Neuronal stem cell (in vitro differentiated cells): ENCODE measurements around the gene ATAD3B.
"Not testable (repeated sequence)": the region's sequence is repeated elsewhere in the genome, so short reads cannot be mapped to it uniquely, and the experiment has no call there.

Experiments
- DNase-seq: peaks from one replicate; pipeline ENCODE4 v3.0.0-alpha.2; 2013; ENCODE audit warnings: low spot score
- H2AFZ ChIP-seq: one replicate; pipeline ENCODE4 v1.6.1; 2013; ENCODE audit warnings: mild to moderate bottlenecking, low read length, inconsistent platforms
- H2AK5ac ChIP-seq: 2 replicates; pipeline ENCODE4 v1.6.1; 2013; ENCODE audit warnings: low read depth, mild to moderate bottlenecking, inconsistent platforms, low read length, moderate library complexity, mixed read lengths
- H2BK120ac ChIP-seq: 2 replicates; pipeline ENCODE4 v1.6.1; 2013; ENCODE audit warnings: low read depth, mild to moderate bottlenecking, inconsistent platforms, low read length, moderate library complexity, mixed read lengths
- H2BK12ac ChIP-seq: one replicate; pipeline ENCODE4 v1.6.1; 2013; ENCODE audit warnings: low read length, inconsistent platforms
- H2BK15ac ChIP-seq: 2 replicates; pipeline ENCODE4 v1.6.1; 2013; ENCODE audit warnings: mild to moderate bottlenecking, low read length, inconsistent platforms, mixed read lengths
- H2BK5ac ChIP-seq: one replicate; pipeline ENCODE4 v1.6.1; 2013; ENCODE audit warnings: inconsistent platforms, mild to moderate bottlenecking, low read length, moderate library complexity
- H3K14ac ChIP-seq: one replicate; pipeline ENCODE4 v1.6.1; 2013; ENCODE audit warnings: low read length, inconsistent platforms
- H3K18ac ChIP-seq: 2 replicates; pipeline ENCODE4 v1.6.1; 2013; ENCODE audit warnings: low read length, inconsistent platforms
- H3K23ac ChIP-seq: 2 replicates; pipeline ENCODE4 v1.6.1; 2013; ENCODE audit warnings: low read depth, mild to moderate bottlenecking, mixed read lengths, low read length, inconsistent platforms; ENCODE audit not compliant: poor library complexity
- H3K27ac ChIP-seq: replicated peaks from 3 replicates; pipeline ENCODE4 v1.5.1; 2013; ENCODE audit warnings: low read length, inconsistent platforms
- H3K27me3 ChIP-seq, 3 experiments: 2 replicates each; pipeline ENCODE4 v1.6.1; 2013; ENCODE audit warnings: low read length in 3 of 3, mild to moderate bottlenecking in 2 of 3, inconsistent platforms in 1 of 3, low read depth in 1 of 3, mixed read lengths in 1 of 3, moderate library complexity in 1 of 3; ENCODE audit not compliant: control insufficient read depth in 3 of 3, insufficient read depth in 3 of 3
- H3K36me3 ChIP-seq, 2 donors: replicated peaks in 1 of 2; 2 replicates each; pipeline ENCODE4 v1.6.1; 2013; ENCODE audit warnings: low read length in 2 of 2; ENCODE audit not compliant: control insufficient read depth in 2 of 2, insufficient read depth in 2 of 2
- H3K4ac ChIP-seq: 2 replicates; pipeline ENCODE4 v1.6.1; 2013; ENCODE audit warnings: inconsistent platforms, mild to moderate bottlenecking, low read length, moderate library complexity
- H3K4me1 ChIP-seq, 2 donors: 1 replicate in 1 of 2; 2 replicates in 1 of 2; pipeline ENCODE4 v1.6.1; 2013; ENCODE audit warnings: low read length in 2 of 2, low read depth in 1 of 2; ENCODE audit not compliant: control insufficient read depth in 2 of 2, insufficient read depth in 1 of 2
- H3K4me2 ChIP-seq: one replicate; pipeline ENCODE4 v1.6.1; 2013; ENCODE audit warnings: mild to moderate bottlenecking, low read length, inconsistent platforms; ENCODE audit not compliant: insufficient read depth, poor library complexity, severe bottlenecking
- H3K4me3 ChIP-seq, 2 donors: 2 replicates each; pipeline ENCODE4 v1.5.1; 2013; ENCODE audit warnings: low read length in 2 of 2, mild to moderate bottlenecking in 2 of 2, inconsistent platforms in 1 of 2, moderate library complexity in 1 of 2
- H3K79me1 ChIP-seq: one replicate; pipeline ENCODE4 v1.6.1; 2013; ENCODE audit warnings: low read depth, mild to moderate bottlenecking, inconsistent platforms, low read length, moderate library complexity
- H3K9ac ChIP-seq: one replicate; pipeline ENCODE4 v1.6.1; 2013; ENCODE audit warnings: mild to moderate bottlenecking, low read depth, low read length, inconsistent platforms; ENCODE audit not compliant: poor library complexity
- H3K9me3 ChIP-seq, 2 donors: replicated peaks in 1 of 2; 2 replicates each; pipeline versions ENCODE3 to v1.6.1; 2013; ENCODE audit warnings: low read length in 2 of 2, mild to moderate bottlenecking in 2 of 2, inconsistent platforms in 1 of 2, low read depth in 1 of 2, mixed read lengths in 1 of 2, moderate library complexity in 1 of 2; ENCODE audit not compliant: control insufficient read depth in 2 of 2, insufficient read depth in 1 of 2
- H4K8ac ChIP-seq: one replicate; pipeline ENCODE4 v1.6.1; 2013; ENCODE audit warnings: low read depth, mild to moderate bottlenecking, inconsistent platforms, low read length, moderate library complexity
- H4K91ac ChIP-seq: one replicate; pipeline ENCODE4 v1.6.1; 2013; ENCODE audit warnings: low read length, low read depth, mild to moderate bottlenecking, inconsistent platforms; ENCODE audit not compliant: poor library complexity
- WGBS, 2 donors: extraction: QIAGEN DNeasy Blood & Tissue Kit; methylation state at CpG; one replicate each; pipeline ENCODE4 v1.1.7; 2013; ENCODE audit warnings: missing lambda C conversion rate in 2 of 2, mixed read lengths in 1 of 2; ENCODE audit not compliant: insufficient read length in 2 of 2, insufficient replicate concordance in 1 of 2; ENCODE audit errors: extremely low coverage in 2 of 2; 5-methylcytosine and 5-hydroxymethylcytosine counted together

ATAD3B gene

DNA sequence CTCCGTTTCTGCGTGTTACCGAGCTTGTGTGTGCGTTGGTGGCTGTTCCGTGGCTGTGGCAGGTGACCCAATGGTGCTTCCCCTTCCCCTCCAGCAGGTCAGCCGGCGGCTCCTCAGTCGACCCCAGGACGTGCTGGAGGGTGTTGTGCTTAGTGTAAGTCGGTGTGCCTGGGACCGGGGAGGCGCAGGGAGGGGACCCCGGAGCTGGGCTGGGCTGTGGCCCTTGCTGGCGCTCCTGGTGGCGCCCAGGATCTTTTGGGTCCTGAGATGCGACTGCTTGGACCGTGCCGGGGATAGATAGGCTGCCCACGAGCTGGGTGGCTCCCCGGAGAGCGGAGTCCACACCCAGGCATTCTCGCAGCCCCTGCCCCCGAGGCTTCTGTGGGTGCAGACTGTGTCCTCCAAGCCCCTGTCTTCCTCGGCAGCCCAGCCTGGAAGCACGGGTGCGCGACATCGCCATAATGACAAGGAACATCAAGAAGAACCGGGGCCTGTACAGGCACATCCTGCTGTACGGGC, 16.1 kb upstream of the ATAD3B start:
- Histone ChIP-seq H3K27me3 (no peaks in the 10 kb centered on the region), H2AFZ (no peak overlapping the region), H3K36me3 (no peaks in the 10 kb centered on the region), H3K79me1 (no peaks in the 10 kb centered on the region), H3K9ac (peak overlapping the region; percentile 21), H4K8ac (no peak overlapping the region), H2BK12ac (no peak overlapping the region), H3K9me3 (no peaks in the 10 kb centered on the region), H4K91ac (peak overlapping the region; percentile 43), H3K27ac (no peak overlapping the region), H2BK5ac (no peak overlapping the region), H2BK120ac (no peak overlapping the region), H2BK15ac (no peak overlapping the region), H3K4me3 (no peak overlapping the region), H3K14ac (no peak overlapping the region), H3K4ac (no peak overlapping the region), H3K4me2 (no peak overlapping the region), H3K18ac (no peak overlapping the region), H3K23ac (no peak overlapping the region), H3K4me1 (no peaks in the 10 kb centered on the region), H2AK5ac (peak overlapping the region; percentile 46)
- no CpG with 5 or more reads among the region's 30 CpGs for WGBS, 2 donors
- DNase-seq = no peak

GRCh38 chr1:1455934-1456333, 15.6 kb upstream of the ATAD3B start:
- not testable (repeated sequence) for H2BK5ac ChIP-seq, H2BK120ac ChIP-seq
- peak overlapping the region; percentile 43 for H4K91ac ChIP-seq

GRCh38 chr1:1456683-1457255, 14.8 kb upstream of the ATAD3B start:
- H2BK12ac ChIP-seq, H3K36me3 ChIP-seq, H3K4me3 ChIP-seq, H3K4me2 ChIP-seq, H2AFZ ChIP-seq, H2BK120ac ChIP-seq, H4K8ac ChIP-seq, H3K79me1 ChIP-seq, H3K9me3 ChIP-seq, H3K23ac ChIP-seq, H3K27me3 ChIP-seq, H3K14ac ChIP-seq, DNase-seq, H2AK5ac ChIP-seq, H2BK5ac ChIP-seq, H3K4me1 ChIP-seq, H3K9ac ChIP-seq, H4K91ac ChIP-seq, H2BK15ac ChIP-seq, H3K27ac ChIP-seq: not testable (repeated sequence)
- Histone ChIP-seq H3K4ac (peak overlapping the region; percentile 37), H3K18ac (peak overlapping the region; percentile 13)
- WGBS, 2 donors = no CpG with 5 or more reads among the region's 22 CpGs

More at GRCh38 chr1:1455934-1456333, 15.6 kb upstream of the ATAD3B start:
- H3K23ac ChIP-seq, H3K4ac ChIP-seq, H3K4me3 ChIP-seq, H3K9me3 ChIP-seq, H3K4me2 ChIP-seq, H2BK15ac ChIP-seq, H2AFZ ChIP-seq, H3K18ac ChIP-seq, DNase-seq, H2AK5ac ChIP-seq, H3K9ac ChIP-seq, H3K4me1 ChIP-seq, H3K14ac ChIP-seq, H2BK12ac ChIP-seq, H3K27ac ChIP-seq, H4K8ac ChIP-seq, H3K36me3 ChIP-seq, H3K27me3 ChIP-seq, H3K79me1 ChIP-seq: not testable (repeated sequence)
- no CpG with 5 or more reads among the region's 15 CpGs for WGBS, 2 donors

GRCh38 chr1:1459156-1459555, 12.4 kb upstream of the ATAD3B start:
- H4K91ac ChIP-seq, H3K79me1 ChIP-seq, H3K4me2 ChIP-seq, DNase-seq, H3K4me1 ChIP-seq, H2BK5ac ChIP-seq, H3K4ac ChIP-seq, H3K18ac ChIP-seq, H3K27me3 ChIP-seq, H2BK15ac ChIP-seq, H2AFZ ChIP-seq, H2AK5ac ChIP-seq, H3K27ac ChIP-seq, H3K4me3 ChIP-seq, H3K36me3 ChIP-seq, H3K14ac ChIP-seq, H4K8ac ChIP-seq, H3K9me3 ChIP-seq, H3K23ac ChIP-seq, H2BK120ac ChIP-seq: not testable (repeated sequence)
- peak overlapping the region; percentile 58 for H2BK12ac ChIP-seq
- no CpG with 5 or more reads among the region's 19 CpGs for WGBS, 2 donors
- peak overlapping the region; percentile 60 for H3K9ac ChIP-seq
